Measurements from ENCODE around the gene DDX49.

DNA sequence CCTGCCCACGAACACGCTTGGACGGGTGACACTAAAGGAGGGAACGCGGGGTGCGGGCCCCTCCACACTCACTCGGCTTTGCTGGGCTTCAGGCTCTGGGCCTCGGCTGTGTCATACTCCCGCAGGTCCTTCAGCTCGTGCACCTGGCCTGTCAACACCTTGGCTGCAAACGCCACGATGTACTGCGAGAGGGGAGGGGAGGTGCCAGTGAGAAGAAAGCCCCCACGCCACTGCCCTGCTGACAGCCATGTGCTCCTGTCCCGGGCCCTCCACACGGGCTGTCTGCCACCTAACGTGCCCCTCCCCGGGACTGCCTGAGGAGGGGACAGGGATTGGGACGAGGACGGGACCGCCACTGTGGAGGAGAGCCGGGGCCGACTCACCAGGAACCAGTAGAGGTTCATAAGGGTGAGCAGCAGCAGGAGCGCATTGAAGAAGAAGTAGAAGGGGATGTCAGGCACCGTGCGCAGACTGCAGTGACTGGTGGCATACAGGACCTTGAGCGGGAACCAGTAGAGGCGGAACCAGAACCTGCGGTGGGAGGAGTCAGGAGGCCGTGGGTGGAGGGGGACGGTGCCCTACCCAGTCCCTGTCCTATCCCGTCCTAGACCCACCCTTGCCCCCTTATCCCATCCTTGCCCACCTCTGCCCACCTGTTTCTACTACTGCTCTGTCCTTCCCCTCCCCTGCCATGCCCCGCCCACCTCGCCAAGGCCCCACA, 40.5 kb upstream of the DDX49 start:
- TF ChIP-seq, protein P1, sequence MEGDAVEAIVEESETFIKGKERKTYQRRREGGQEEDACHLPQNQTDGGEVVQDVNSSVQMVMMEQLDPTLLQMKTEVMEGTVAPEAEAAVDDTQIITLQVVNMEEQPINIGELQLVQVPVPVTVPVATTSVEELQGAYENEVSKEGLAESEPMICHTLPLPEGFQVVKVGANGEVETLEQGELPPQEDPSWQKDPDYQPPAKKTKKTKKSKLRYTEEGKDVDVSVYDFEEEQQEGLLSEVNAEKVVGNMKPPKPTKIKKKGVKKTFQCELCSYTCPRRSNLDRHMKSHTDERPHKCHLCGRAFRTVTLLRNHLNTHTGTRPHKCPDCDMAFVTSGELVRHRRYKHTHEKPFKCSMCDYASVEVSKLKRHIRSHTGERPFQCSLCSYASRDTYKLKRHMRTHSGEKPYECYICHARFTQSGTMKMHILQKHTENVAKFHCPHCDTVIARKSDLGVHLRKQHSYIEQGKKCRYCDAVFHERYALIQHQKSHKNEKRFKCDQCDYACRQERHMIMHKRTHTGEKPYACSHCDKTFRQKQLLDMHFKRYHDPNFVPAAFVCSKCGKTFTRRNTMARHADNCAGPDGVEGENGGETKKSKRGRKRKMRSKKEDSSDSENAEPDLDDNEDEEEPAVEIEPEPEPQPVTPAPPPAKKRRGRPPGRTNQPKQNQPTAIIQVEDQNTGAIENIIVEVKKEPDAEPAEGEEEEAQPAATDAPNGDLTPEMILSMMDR (IDR thresholded peaks at IDR 0.05) = no peak
- no peak for TF ChIP-seq POLR2A (IDR thresholded peaks at IDR 0.05)
